ENCODE results near the gene MYBPC1.

MYBPC1 gene

DNA sequence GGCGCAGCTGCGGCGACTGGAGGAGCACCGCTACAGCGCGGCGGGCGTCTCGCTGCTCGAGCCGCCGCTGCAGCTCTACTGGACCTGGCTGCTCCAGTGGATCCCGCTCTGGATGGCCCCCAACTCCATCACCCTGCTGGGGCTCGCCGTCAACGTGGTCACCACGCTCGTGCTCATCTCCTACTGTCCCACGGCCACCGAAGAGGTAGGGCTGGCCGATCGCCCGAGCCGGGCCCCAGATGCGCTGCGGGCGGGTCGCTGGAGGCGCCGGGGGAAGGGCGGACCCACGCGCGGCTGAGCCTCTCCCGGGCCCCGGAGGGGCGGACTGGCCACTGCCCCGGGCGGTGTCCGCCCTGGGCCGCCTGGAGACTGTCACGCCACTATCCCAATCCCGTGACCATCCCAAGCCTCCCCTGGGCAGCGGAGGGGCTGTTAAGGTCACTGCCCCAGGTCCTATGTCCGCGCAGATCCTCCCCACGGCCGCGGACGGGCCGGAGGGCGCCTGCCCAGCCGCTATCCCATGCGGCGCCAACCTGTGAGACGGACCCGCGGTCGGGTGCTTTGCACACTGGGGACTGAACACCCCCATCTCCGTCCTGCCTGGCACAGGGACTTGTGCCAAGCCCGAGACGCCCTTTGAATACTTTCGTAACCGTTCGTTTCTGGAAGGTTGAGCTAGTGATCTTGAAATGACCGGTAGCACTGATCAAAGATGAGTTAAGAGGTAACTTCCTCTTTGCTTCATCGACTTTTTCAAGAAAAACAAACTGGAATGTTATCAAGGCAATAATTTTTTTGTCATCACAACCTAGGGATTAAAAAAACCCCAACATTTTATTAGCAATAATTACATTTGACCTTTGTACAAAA lies 103.4 kb downstream of the MYBPC1 start:
- DNase-seq (ENCODE audit: low spot score) = peak; percentile 42
- Histone ChIP-seq H2BK120ac (ENCODE audit: low read depth, low read length) (no peak overlapping the region), H4K91ac (ENCODE audit: low read depth, low read length, poor library complexity) (no peak overlapping the region)

DNA sequence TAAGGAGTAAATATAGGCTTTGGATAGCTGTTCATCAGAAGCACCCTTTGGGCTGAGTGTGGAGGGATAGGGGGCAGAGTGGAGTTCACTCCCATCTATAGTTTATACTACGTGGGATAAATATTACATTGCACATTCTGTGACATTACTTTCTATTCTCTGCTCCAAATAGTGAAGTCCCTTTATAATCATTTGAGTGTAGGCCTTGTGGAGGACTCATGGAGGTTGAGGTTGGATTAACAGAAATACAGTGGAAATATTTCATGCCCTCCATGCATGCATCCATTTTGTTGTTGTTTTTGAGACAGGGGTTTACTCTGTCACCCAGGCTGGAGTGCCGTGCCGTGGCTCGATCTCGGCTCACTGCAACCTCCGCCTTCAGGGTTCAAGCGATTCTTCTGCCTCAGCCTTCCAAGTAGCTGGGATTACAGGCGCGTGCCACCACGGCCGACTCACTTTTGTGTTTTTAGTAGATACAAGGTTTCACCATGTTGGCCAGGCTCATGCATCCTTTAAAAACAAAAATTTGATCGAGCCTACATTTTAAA lies 104.1 kb downstream of the MYBPC1 start:
- no CpG with 5 or more reads among the region's 12 CpGs for WGBS, 2 donors (ENCODE audit: extremely low coverage in 2 of 2, insufficient read length in 2 of 2, insufficient replicate concordance in 1 of 2)
- Histone ChIP-seq H3K4me1 (ENCODE audit: control insufficient read depth in 2 of 2, insufficient read depth in 1 of 2, low read depth in 1 of 2, low read length in 2 of 2) (peaks cover 0 to 2% of the 10 kb centered on the region in 2 donors), H3K4ac (ENCODE audit: low read length) (no peak overlapping the region), H3K18ac (ENCODE audit: low read length) (no peak overlapping the region), H2BK15ac (ENCODE audit: low read length) (no peak overlapping the region), H3K36me3 (replicated peaks in 1 of 2; ENCODE audit: control insufficient read depth in 2 of 2, insufficient read depth in 2 of 2, low read length in 2 of 2) (no peaks in the 10 kb centered on the region), H2BK12ac (ENCODE audit: low read length) (no peak overlapping the region), H3K9ac (ENCODE audit: low read depth, low read length, poor library complexity) (no peak overlapping the region), H4K91ac (ENCODE audit: low read depth, low read length, poor library complexity) (no peak overlapping the region), H3K4me2 (ENCODE audit: insufficient read depth, low read length, poor library complexity, severe bottlenecking) (no peak overlapping the region), H3K23ac (ENCODE audit: low read depth, low read length, poor library complexity) (no peak overlapping the region), H2BK5ac (ENCODE audit: low read length) (no peak overlapping the region), H2AFZ (ENCODE audit: low read length) (peak overlapping the region; percentile 97), H4K8ac (ENCODE audit: low read depth, low read length) (no peak overlapping the region), H2AK5ac (ENCODE audit: low read depth, low read length) (no peak overlapping the region), H2BK120ac (ENCODE audit: low read depth, low read length) (no peak overlapping the region), H3K4me3 (ENCODE audit: low read length in 2 of 2) (peak overlapping the region in 1 of 2 donors; percentile 81), H3K27me3 (ENCODE audit: control insufficient read depth in 3 of 3, insufficient read depth in 3 of 3, low read depth in 1 of 3, low read length in 3 of 3) (peaks cover 0 to 23% (median 19%) of the 10 kb centered on the region in 3 experiments), H3K14ac (ENCODE audit: low read length) (no peak overlapping the region), H3K27ac (replicated peaks; ENCODE audit: low read length) (no peak overlapping the region), H3K9me3 (replicated peaks in 1 of 2; ENCODE audit: control insufficient read depth in 2 of 2, insufficient read depth in 1 of 2, low read depth in 1 of 2, low read length in 2 of 2) (peaks cover 0 to 4% of the 10 kb centered on the region in 2 donors), H3K79me1 (ENCODE audit: low read depth, low read length) (peaks cover 2% of the 10 kb centered on the region)
- no peak for DNase-seq (ENCODE audit: low spot score)

More for the DNA sequence above, 103.4 kb downstream of the MYBPC1 start:
- Histone ChIP-seq H3K4me2 (ENCODE audit: insufficient read depth, low read length, poor library complexity, severe bottlenecking) (peak overlapping the region; percentile 99), H3K14ac (ENCODE audit: low read length) (peak overlapping the region; percentile 0), H3K4ac (ENCODE audit: low read length) (no peak overlapping the region), H4K8ac (ENCODE audit: low read depth, low read length) (no peak overlapping the region), H3K27ac (replicated peaks; ENCODE audit: low read length) (no peak overlapping the region), H3K9me3 (replicated peaks in 1 of 2; ENCODE audit: control insufficient read depth in 2 of 2, insufficient read depth in 1 of 2, low read depth in 1 of 2, low read length in 2 of 2) (peaks cover 0 to 4% of the 10 kb centered on the region in 2 donors), H2AK5ac (ENCODE audit: low read depth, low read length) (no peak overlapping the region), H3K4me1 (ENCODE audit: control insufficient read depth in 2 of 2, insufficient read depth in 1 of 2, low read depth in 1 of 2, low read length in 2 of 2) (peaks cover 0 to 2% of the 10 kb centered on the region in 2 donors), H2BK5ac (ENCODE audit: low read length) (no peak overlapping the region), H2BK15ac (ENCODE audit: low read length) (peak overlapping the region; percentile 32), H3K9ac (ENCODE audit: low read depth, low read length, poor library complexity) (peak overlapping the region; percentile 90), H2BK12ac (ENCODE audit: low read length) (no peak overlapping the region), H3K79me1 (ENCODE audit: low read depth, low read length) (peaks cover 2% of the 10 kb centered on the region), H3K18ac (ENCODE audit: low read length) (peak overlapping the region; percentile 95), H3K27me3 (ENCODE audit: control insufficient read depth in 3 of 3, insufficient read depth in 3 of 3, low read depth in 1 of 3, low read length in 3 of 3) (peaks cover 0 to 23% (median 19%) of the 10 kb centered on the region in 3 experiments), H2AFZ (ENCODE audit: low read length) (peak overlapping the region; percentile 97), H3K23ac (ENCODE audit: low read depth, low read length, poor library complexity) (peak overlapping the region; percentile 92), H3K4me3 (ENCODE audit: low read length in 2 of 2) (peak overlapping the region; percentile 81 to 97), H3K36me3 (replicated peaks in 1 of 2; ENCODE audit: control insufficient read depth in 2 of 2, insufficient read depth in 2 of 2, low read length in 2 of 2) (no peaks in the 10 kb centered on the region)
- WGBS, 2 donors (ENCODE audit: extremely low coverage in 2 of 2, insufficient read length in 2 of 2, insufficient replicate concordance in 1 of 2) = no CpG with 5 or more reads among the region's 67 CpGs

DNA sequence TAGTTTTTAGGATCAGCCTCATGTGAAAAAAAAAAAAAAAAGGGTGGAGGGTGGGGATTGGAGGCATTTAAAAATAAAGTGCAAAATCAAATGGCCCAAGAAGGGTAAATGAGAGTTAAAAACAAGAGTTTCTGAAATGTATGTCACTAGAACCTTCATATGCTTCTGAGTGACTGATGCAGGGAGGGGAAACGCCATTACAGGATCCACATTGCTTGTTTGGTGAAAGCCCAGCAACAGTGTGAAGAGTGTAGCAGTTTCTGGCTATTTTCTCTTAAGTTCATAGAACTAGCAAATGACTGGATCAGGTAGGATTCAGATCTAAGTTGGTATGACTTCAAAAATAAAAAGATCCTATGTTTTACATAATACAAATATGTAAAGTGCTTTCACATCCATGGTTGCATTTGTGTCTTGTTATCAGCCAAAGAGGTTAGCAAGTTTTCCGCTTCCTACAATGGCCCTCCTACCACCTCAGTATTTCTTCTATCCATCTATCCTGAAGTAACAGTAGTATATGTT lies 105.6 kb downstream of the MYBPC1 start:
- Histone ChIP-seq H3K4ac (ENCODE audit: low read length) (no peak overlapping the region), H2BK12ac (ENCODE audit: low read length) (no peak overlapping the region), H3K36me3 (replicated peaks in 1 of 2; ENCODE audit: control insufficient read depth in 2 of 2, insufficient read depth in 2 of 2, low read length in 2 of 2) (no peaks in the 10 kb centered on the region), H2AK5ac (ENCODE audit: low read depth, low read length) (no peak overlapping the region), H2AFZ (ENCODE audit: low read length) (no peak overlapping the region), H4K91ac (ENCODE audit: low read depth, low read length, poor library complexity) (no peak overlapping the region), H3K23ac (ENCODE audit: low read depth, low read length, poor library complexity) (no peak overlapping the region), H2BK15ac (ENCODE audit: low read length) (no peak overlapping the region), H3K4me1 (ENCODE audit: control insufficient read depth in 2 of 2, insufficient read depth in 1 of 2, low read depth in 1 of 2, low read length in 2 of 2) (peaks cover 0 to 2% of the 10 kb centered on the region in 2 donors), H3K4me3 (ENCODE audit: low read length in 2 of 2) (no peak overlapping the region), H3K4me2 (ENCODE audit: insufficient read depth, low read length, poor library complexity, severe bottlenecking) (no peak overlapping the region), H3K14ac (ENCODE audit: low read length) (no peak overlapping the region), H3K27me3 (ENCODE audit: control insufficient read depth in 3 of 3, insufficient read depth in 3 of 3, low read depth in 1 of 3, low read length in 3 of 3) (peaks cover 0 to 20% (median 14%) of the 10 kb centered on the region in 3 experiments), H2BK120ac (ENCODE audit: low read depth, low read length) (no peak overlapping the region), H3K79me1 (ENCODE audit: low read depth, low read length) (peaks cover 2% of the 10 kb centered on the region), H4K8ac (ENCODE audit: low read depth, low read length) (no peak overlapping the region), H2BK5ac (ENCODE audit: low read length) (no peak overlapping the region), H3K9me3 (replicated peaks in 1 of 2; ENCODE audit: control insufficient read depth in 2 of 2, insufficient read depth in 1 of 2, low read depth in 1 of 2, low read length in 2 of 2) (no peaks in the 10 kb centered on the region), H3K27ac (replicated peaks; ENCODE audit: low read length) (no peak overlapping the region), H3K18ac (ENCODE audit: low read length) (no peak overlapping the region), H3K9ac (ENCODE audit: low read depth, low read length, poor library complexity) (no peak overlapping the region)
- no CpG with 5 or more reads among the region's 2 CpGs for WGBS, 2 donors (ENCODE audit: extremely low coverage in 2 of 2, insufficient read length in 2 of 2, insufficient replicate concordance in 1 of 2)
- no peak for DNase-seq (ENCODE audit: low spot score)

- H3K4me1 ChIP-seq (ENCODE audit: control insufficient read depth in 2 of 2, insufficient read depth in 1 of 2, low read depth in 1 of 2, low read length in 2 of 2) = no peaks in the 10 kb centered on the region
- H3K9ac ChIP-seq (ENCODE audit: low read depth, low read length, poor library complexity) = no peak overlapping the region
- no peak overlapping the region for H3K18ac ChIP-seq (ENCODE audit: low read length)
- no peaks in the 10 kb centered on the region for H3K36me3 ChIP-seq (replicated peaks in 1 of 2; ENCODE audit: control insufficient read depth in 2 of 2, insufficient read depth in 2 of 2, low read length in 2 of 2)
- no peaks in the 10 kb centered on the region for H3K27me3 ChIP-seq (ENCODE audit: control insufficient read depth in 3 of 3, insufficient read depth in 3 of 3, low read depth in 1 of 3, low read length in 3 of 3)
- H3K23ac ChIP-seq (ENCODE audit: low read depth, low read length, poor library complexity) = no peak overlapping the region
- no peak overlapping the region for H3K4me2 ChIP-seq (ENCODE audit: insufficient read depth, low read length, poor library complexity, severe bottlenecking)
- no peaks in the 10 kb centered on the region for H3K79me1 ChIP-seq (ENCODE audit: low read depth, low read length)
- H3K4me3 ChIP-seq (ENCODE audit: low read length in 2 of 2) = no peak overlapping the region
- no peak overlapping the region for H4K8ac ChIP-seq (ENCODE audit: low read depth, low read length)
- no peak overlapping the region for H2BK12ac ChIP-seq (ENCODE audit: low read length)
- H3K14ac ChIP-seq (ENCODE audit: low read length) = no peak overlapping the region
- H3K4ac ChIP-seq (ENCODE audit: low read length) = no peak overlapping the region
- no peak overlapping the region for H2BK5ac ChIP-seq (ENCODE audit: low read length)
- no peak overlapping the region for H3K27ac ChIP-seq (replicated peaks; ENCODE audit: low read length)
- DNase-seq (ENCODE audit: low spot score) = no peak
- H2BK120ac ChIP-seq (ENCODE audit: low read depth, low read length) = no peak overlapping the region
- H2BK15ac ChIP-seq (ENCODE audit: low read length) = no peak overlapping the region
- H2AFZ ChIP-seq (ENCODE audit: low read length) = no peak overlapping the region
- WGBS, 2 donors (ENCODE audit: extremely low coverage in 2 of 2, insufficient read length in 2 of 2, insufficient replicate concordance in 1 of 2) = no CpG with 5 or more reads among the region's 3 CpGs
- no peak overlapping the region for H4K91ac ChIP-seq (ENCODE audit: low read depth, low read length, poor library complexity)
- H3K9me3 ChIP-seq (replicated peaks in 1 of 2; ENCODE audit: control insufficient read depth in 2 of 2, insufficient read depth in 1 of 2, low read depth in 1 of 2, low read length in 2 of 2) = no peaks in the 10 kb centered on the region
- H2AK5ac ChIP-seq (ENCODE audit: low read depth, low read length) = no peak overlapping the region
These were observed 108.7 kb downstream of the MYBPC1 start for GRCh38 chr12:101703487-101703886.

Data from neuronal stem cell (in vitro differentiated cells).